ENCODE data around the gene ESM1.
A peak's percentile ranks its signal among the peaks of the same experiment; 100 is the strongest.

The ESM1 gene

GRCh38 chr5:54986269-54986654, 869 bp upstream of the ESM1 start:
- no peak for DNase-seq (ENCODE audit: low read depth)

GRCh38 chr5:54981928-54982327, 3.5 kb downstream of the ESM1 start:
- no peak for DNase-seq (ENCODE audit: low read depth)

GRCh38 chr5:54975701-54976100, 9.7 kb downstream of the ESM1 start:
- DNase-seq (ENCODE audit: low read depth) = no peak

GRCh38 chr5:54969856-54970828, 15.3 kb downstream of the ESM1 start:
- no peak for DNase-seq (ENCODE audit: low read depth)

- no peak for DNase-seq (ENCODE audit: low read depth)
Observed at GRCh38 chr5:54969242-54969641, 16.2 kb downstream of the ESM1 start.

GRCh38 chr5:54965806-54966205, 19.6 kb downstream of the ESM1 start:
- no peak for DNase-seq (ENCODE audit: low read depth)

GRCh38 chr5:54964405-54964804, 21.0 kb downstream of the ESM1 start:
- no peak for DNase-seq (ENCODE audit: low read depth)

- DNase-seq (ENCODE audit: low read depth) = no peak
Observed at GRCh38 chr5:54959673-54960418, 25.5 kb downstream of the ESM1 start.

- no peak for DNase-seq (ENCODE audit: low read depth)
Observed at GRCh38 chr5:54956922-54957321, 28.5 kb downstream of the ESM1 start.

GRCh38 chr5:54947187-54947586, 38.2 kb downstream of the ESM1 start:
- no peak for DNase-seq (ENCODE audit: low read depth)

- no peak for DNase-seq (ENCODE audit: low read depth)
Observed at GRCh38 chr5:54946306-54946819, 39.0 kb downstream of the ESM1 start.

- DNase-seq (ENCODE audit: low read depth) = peak; percentile 24
Observed at GRCh38 chr5:54944364-54944763, 41.0 kb downstream of the ESM1 start.

- no peak for DNase-seq (ENCODE audit: low read depth)
Observed at GRCh38 chr5:54942064-54942778, 43.2 kb downstream of the ESM1 start.

- no peak for DNase-seq (ENCODE audit: low read depth)
Observed at GRCh38 chr5:54936201-54936600, 49.2 kb downstream of the ESM1 start.

- no peak for DNase-seq (ENCODE audit: low read depth)
Observed at GRCh38 chr5:54932789-54933188, 52.6 kb downstream of the ESM1 start.

- no peak for DNase-seq (ENCODE audit: low read depth)
Observed at GRCh38 chr5:54930736-54931135, 54.7 kb downstream of the ESM1 start.
